HG03457 (cell line): Measurements from ENCODE around the gene UBE2D3.

Experiments
- ATAC-seq: cut with Tn5 transposase; IDR thresholded peaks from one replicate; pipeline ENCODE4 v1.9.1; 2021; ENCODE audit warnings: moderate number of reproducible peaks; ENCODE audit not compliant: unreplicated experiment

UBE2D3 gene

GRCh38 chr4:102792361-102792936, 34.9 kb downstream of the UBE2D3 start:
- no peak for ATAC-seq

GRCh38 chr4:102791318-102791835, 36.0 kb downstream of the UBE2D3 start:
- no peak for ATAC-seq

- no peak for ATAC-seq
Observed at GRCh38 chr4:102789317-102789717, 38.0 kb downstream of the UBE2D3 start.

GRCh38 chr4:102787944-102788343, 39.4 kb downstream of the UBE2D3 start:
- ATAC-seq, result no peak

GRCh38 chr4:102787096-102787881, 40.1 kb downstream of the UBE2D3 start:
- ATAC-seq, result no peak

- no peak for ATAC-seq
Observed at GRCh38 chr4:102786279-102786678, 41.1 kb downstream of the UBE2D3 start.

GRCh38 chr4:102783006-102783405, 44.3 kb downstream of the UBE2D3 start:
- no peak for ATAC-seq

GRCh38 chr4:102781570-102781969, 45.8 kb downstream of the UBE2D3 start:
- ATAC-seq, result no peak

GRCh38 chr4:102780476-102781144, 46.7 kb downstream of the UBE2D3 start:
- ATAC-seq, result no peak

GRCh38 chr4:102779204-102779603, 48.1 kb downstream of the UBE2D3 start:
- ATAC-seq, result no peak

- no peak for ATAC-seq
Observed at GRCh38 chr4:102778720-102779119, 48.6 kb downstream of the UBE2D3 start.

- ATAC-seq, result no peak
Observed at GRCh38 chr4:102775805-102776204, 51.5 kb downstream of the UBE2D3 start.

GRCh38 chr4:102774254-102774653, 53.1 kb downstream of the UBE2D3 start:
- no peak for ATAC-seq

- ATAC-seq, result no peak
Observed at GRCh38 chr4:102772738-102773340, 54.5 kb downstream of the UBE2D3 start.

GRCh38 chr4:102764901-102765300, 62.5 kb downstream of the UBE2D3 start:
- ATAC-seq, result no peak

GRCh38 chr4:102761906-102762305, 65.4 kb downstream of the UBE2D3 start:
- ATAC-seq, result no peak

GRCh38 chr4:102761296-102761701, 66.1 kb downstream of the UBE2D3 start:
- ATAC-seq, result peak; percentile 4

- peak; percentile 82 for ATAC-seq
Observed at GRCh38 chr4:102760645-102761295, 66.6 kb downstream of the UBE2D3 start, which contains the start of gene MANBA. MANBA (minus strand) TSS chr4:102760968; CDS start chr4:102760894, 74 bp downstream.

GRCh38 chr4:102759831-102760644, 67.3 kb downstream of the UBE2D3 start:
- ATAC-seq, result peak; percentile 51
